Activated gamma-delta T cell treated with Interleukin-2 at 50 U/mL for 16 hours (primary cell): ENCODE measurements around the gene DOCK1.
"Not testable (repeated sequence)": the region's sequence is repeated elsewhere in the genome, so short reads cannot be mapped to it uniquely, and the experiment has no call there.

Experiments
- DNase-seq: peaks from one replicate; pipeline ENCODE4 v3.0.0-alpha.2; 2020

The DOCK1 gene

GRCh38 chr10:126904818-126905701, at the start of gene DOCK1:
Gene DOCK1, plus strand, starts transcription at chr10:126905428. Its CDS starts 90 bp downstream, at chr10:126905518.
- no peak for DNase-seq

GRCh38 chr10:126857178-126857806, 47.9 kb upstream of the DOCK1 start:
- no peak for DNase-seq

GRCh38 chr10:126867567-126868365, 37.5 kb upstream of the DOCK1 start:
- DNase-seq: no peak

GRCh38 chr10:126868371-126868770, 36.9 kb upstream of the DOCK1 start:
- DNase-seq: no peak

GRCh38 chr10:126872135-126872534, 33.1 kb upstream of the DOCK1 start:
- no peak for DNase-seq

- DNase-seq: no peak
Observed at GRCh38 chr10:126872768-126873167, 32.5 kb upstream of the DOCK1 start.

GRCh38 chr10:126876456-126876855, 28.8 kb upstream of the DOCK1 start:
- no peak for DNase-seq

- DNase-seq: no peak
Observed at GRCh38 chr10:126877390-126877789, 27.8 kb upstream of the DOCK1 start.

- no peak for DNase-seq
Observed at GRCh38 chr10:126878594-126878993, 26.6 kb upstream of the DOCK1 start.

- DNase-seq: no peak
Observed at GRCh38 chr10:126880926-126881325, 24.3 kb upstream of the DOCK1 start.

- not testable (repeated sequence) for DNase-seq
Observed at GRCh38 chr10:126882055-126882454, 23.2 kb upstream of the DOCK1 start.

- not testable (repeated sequence) for DNase-seq
Observed at GRCh38 chr10:126888436-126888835, 16.8 kb upstream of the DOCK1 start.

GRCh38 chr10:126889421-126889820, 15.8 kb upstream of the DOCK1 start:
- no peak for DNase-seq

- DNase-seq: not testable (repeated sequence)
Observed at GRCh38 chr10:126890797-126891196, 14.4 kb upstream of the DOCK1 start.

- DNase-seq: no peak
Observed at GRCh38 chr10:126892226-126893175, 12.7 kb upstream of the DOCK1 start.

- DNase-seq: no peak
Observed at GRCh38 chr10:126893206-126893605, 12.0 kb upstream of the DOCK1 start.

GRCh38 chr10:126893841-126894240, 11.4 kb upstream of the DOCK1 start:
- no peak for DNase-seq

GRCh38 chr10:126895214-126895781, 9.9 kb upstream of the DOCK1 start:
- DNase-seq: no peak

- no peak for DNase-seq
Observed at GRCh38 chr10:126898460-126898859, 6.8 kb upstream of the DOCK1 start.

GRCh38 chr10:126899529-126899928, 5.7 kb upstream of the DOCK1 start:
- DNase-seq: not testable (repeated sequence)

GRCh38 chr10:126902157-126902556, 3.1 kb upstream of the DOCK1 start:
- no peak for DNase-seq
